Suprapubic skin (tissue), 4 donors: ENCODE measurements around the gene PRDM7. TPM values are rescaled to one million over a fixed set of nuclear protein-coding genes. Genes with fewer than 3 reads are reported as not detected.

Experiments used
- DNase-seq, 2 donors: peaks; one replicate each; pipeline ENCODE4 v3.0.0-alpha.2; 2019; ENCODE audit warnings: low spot score in 2 of 2
- H3K27ac ChIP-seq: fragments of 200-600 bp; sonication (generic); one replicate; pipeline ENCODE4 v1.5.1; 2019
- H3K27me3 ChIP-seq: fragments of 200-600 bp; sonication (generic); one replicate; pipeline ENCODE4 v1.5.1; 2019
- H3K36me3 ChIP-seq: fragments of 200-600 bp; sonication (generic); one replicate; pipeline ENCODE4 v1.5.1; 2019
- H3K4me1 ChIP-seq: fragments of 200-600 bp; sonication (generic); one replicate; pipeline ENCODE4 v1.5.1; 2019
- H3K4me3 ChIP-seq: fragments of 200-600 bp; sonication (generic); one replicate; pipeline ENCODE4 v1.5.1; 2019; ENCODE audit warnings: mild to moderate bottlenecking
- H3K9me3 ChIP-seq: fragments of 200-600 bp; sonication (generic); one replicate; pipeline ENCODE4 v1.5.1; 2019
- CTCF ChIP-seq, 2 donors: fragments of 200-600 bp in 1 of 2; fragments of 450-650 bp in 1 of 2; sonication (generic) in 1 of 2; IDR thresholded peaks; one replicate each; pipeline ENCODE4 v1.5.1; 2016 to 2019; ENCODE audit warnings: antibody characterized with exemption in 2 of 2, mild to moderate bottlenecking in 1 of 2, moderate library complexity in 1 of 2
- EP300 ChIP-seq: sonication (generic); formaldehyde crosslinking; IDR thresholded peaks from one replicate; pipeline ENCODE4 v1.6.1; 2017; ENCODE audit warnings: antibody characterized with exemption
- POLR2A ChIP-seq, 2 donors: fragments of 450-650 bp; IDR thresholded peaks; one replicate each; pipeline ENCODE4 v1.6.1; 2017; ENCODE audit warnings: antibody characterized with exemption in 2 of 2, mild to moderate bottlenecking in 2 of 2, moderate library complexity in 2 of 2
- POLR2AphosphoS5 ChIP-seq, 3 donors: sonication (generic); formaldehyde crosslinking; IDR thresholded peaks; one replicate each; pipeline ENCODE4 v1.6.1; 2017; ENCODE audit warnings: antibody characterized with exemption in 3 of 3
- WGBS: methylation state at CpG from one replicate; pipeline ENCODE4 v1.1.5; 2018; 5-methylcytosine and 5-hydroxymethylcytosine counted together
- total RNA-seq, 4 donors: library from RNA; depleted of rRNA; stranded (reverse); fragments of >200 nt; gene quantifications; one replicate each; pipeline ENCODE4 v1.1.0, GENCODE V29; 2016

PRDM7 gene
- total RNA-seq, 4 donors from 2014 or later = not detected

GRCh38 chr16:90040152-90041023, 36.7 kb downstream of the PRDM7 start:
- no peak for DNase-seq
- peaks cover 13% of the 10 kb centered on the region for H3K4me1 ChIP-seq

GRCh38 chr16:90037276-90037675, 39.9 kb downstream of the PRDM7 start:
- DNase-seq = no peak
- no peaks in the 10 kb centered on the region for H3K27me3 ChIP-seq
- 69% methylated on average over 5 of the region's 12 CpGs for WGBS
- no peaks in the 10 kb centered on the region for H3K9me3 ChIP-seq
- H3K4me1 ChIP-seq = no peaks in the 10 kb centered on the region
- H3K27ac ChIP-seq = no peak overlapping the region
- no peak for TF ChIP-seq EP300
- no peak for TF ChIP-seq POLR2AphosphoS5 (IDR thresholded peaks at IDR 0.05)
- no peak for TF ChIP-seq POLR2A (IDR thresholded peaks at IDR 0.05)
- no peak for TF ChIP-seq CTCF (IDR thresholded peaks at IDR 0.05)
- no peak overlapping the region for H3K4me3 ChIP-seq
- H3K36me3 ChIP-seq = peaks cover 50% of the 10 kb centered on the region

More at GRCh38 chr16:90040152-90041023, 36.7 kb downstream of the PRDM7 start:
- peaks cover 46% of the 10 kb centered on the region for H3K36me3 ChIP-seq
- H3K4me3 ChIP-seq = no peak overlapping the region
- H3K27me3 ChIP-seq = no peaks in the 10 kb centered on the region
- TF ChIP-seq POLR2AphosphoS5 (IDR thresholded peaks at IDR 0.05) = no peak
- no peak for TF ChIP-seq EP300
- TF ChIP-seq CTCF (IDR thresholded peaks at IDR 0.05) = no peak
- no peak for TF ChIP-seq POLR2A (IDR thresholded peaks at IDR 0.05)
- H3K27ac ChIP-seq = no peak overlapping the region
- no peaks in the 10 kb centered on the region for H3K9me3 ChIP-seq
- 93% methylated on average over 22 of the region's 29 CpGs for WGBS

- H3K36me3 ChIP-seq = peaks cover 60% of the 10 kb centered on the region
- DNase-seq = no peak
- no peaks in the 10 kb centered on the region for H3K4me1 ChIP-seq
- H3K27me3 ChIP-seq = no peaks in the 10 kb centered on the region
- no peak overlapping the region for H3K4me3 ChIP-seq
- WGBS = 88% methylated on average over 5 of the region's 5 CpGs
- no peaks in the 10 kb centered on the region for H3K9me3 ChIP-seq
- H3K27ac ChIP-seq = no peak overlapping the region
- no peak for TF ChIP-seq POLR2A (IDR thresholded peaks at IDR 0.05)
- no peak for TF ChIP-seq EP300
- TF ChIP-seq POLR2AphosphoS5 (IDR thresholded peaks at IDR 0.05) = no peak
- no peak for TF ChIP-seq CTCF (IDR thresholded peaks at IDR 0.05)
Observed at GRCh38 chr16:90035902-90036301, 41.2 kb downstream of the PRDM7 start.

GRCh38 chr16:90034504-90034903, 42.6 kb downstream of the PRDM7 start:
- 90% methylated on average over 8 of the region's 8 CpGs for WGBS
- peaks cover 47% of the 10 kb centered on the region for H3K36me3 ChIP-seq

More at GRCh38 chr16:90034504-90034903, 42.6 kb downstream of the PRDM7 start:
- no peak overlapping the region for H3K4me3 ChIP-seq
- H3K27ac ChIP-seq = no peak overlapping the region
- TF ChIP-seq EP300 = no peak
- TF ChIP-seq POLR2A (IDR thresholded peaks at IDR 0.05) = no peak
- no peak for TF ChIP-seq CTCF (IDR thresholded peaks at IDR 0.05)
- no peak for TF ChIP-seq POLR2AphosphoS5 (IDR thresholded peaks at IDR 0.05)
- H3K4me1 ChIP-seq = no peaks in the 10 kb centered on the region
- no peaks in the 10 kb centered on the region for H3K27me3 ChIP-seq
- no peaks in the 10 kb centered on the region for H3K9me3 ChIP-seq
- DNase-seq = no peak
